HG03196 (cell line): ENCODE results near the gene CNOT9.

Experiments
- ATAC-seq: cut with Tn5 transposase; IDR thresholded peaks from one replicate; pipeline ENCODE4 v1.9.1; 2021; ENCODE audit not compliant: unreplicated experiment

The CNOT9 gene

DNA sequence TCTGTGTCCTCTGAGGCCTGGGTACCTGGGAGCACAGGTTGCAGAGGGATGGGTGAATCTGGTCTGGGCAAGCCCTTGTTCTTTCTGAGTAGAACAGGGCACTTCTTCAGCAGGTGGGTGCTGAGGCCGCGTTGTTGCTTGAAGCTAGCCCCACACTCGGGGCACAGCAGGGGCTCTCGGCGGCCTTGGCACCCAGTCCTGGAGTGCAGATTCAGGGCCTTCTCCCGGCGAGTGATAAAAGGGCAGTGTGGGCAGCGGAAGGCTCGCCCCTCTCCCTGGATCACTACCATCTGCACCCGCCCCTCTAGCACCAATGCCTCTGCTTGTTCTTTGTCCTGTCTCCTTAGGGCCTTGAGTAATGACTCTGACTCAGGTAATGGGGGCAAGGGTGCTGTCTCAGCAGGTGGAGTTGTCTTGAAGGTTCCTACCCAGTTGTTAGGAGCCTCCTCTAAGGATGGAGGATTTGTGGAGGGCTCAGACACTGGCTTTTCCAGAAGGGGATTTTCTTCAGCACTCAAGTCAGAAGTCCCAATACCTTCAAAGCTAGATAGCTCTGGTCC is 75.2 kb downstream of the CNOT9 start:
- no peak for ATAC-seq

DNA sequence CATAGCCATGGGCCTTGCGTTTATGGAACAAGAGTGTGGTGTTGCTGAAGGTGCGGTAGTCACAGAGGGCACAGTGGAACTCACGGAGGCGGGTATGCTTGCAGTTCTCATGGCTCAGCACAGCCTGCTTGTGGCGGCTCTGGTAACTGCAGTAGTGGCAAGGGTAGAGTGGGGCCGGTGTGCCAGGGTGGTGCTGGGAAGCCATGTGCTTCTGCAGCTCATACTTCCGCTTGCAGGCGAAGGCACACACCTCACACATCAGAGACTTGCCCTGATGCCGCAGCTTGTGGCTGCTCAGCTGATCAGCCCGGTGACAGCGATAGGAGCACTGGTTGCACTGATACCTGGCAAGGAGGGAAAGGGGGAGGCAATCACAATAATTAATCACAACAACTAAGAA is 76.1 kb downstream of the CNOT9 start:
- no peak for ATAC-seq

DNA sequence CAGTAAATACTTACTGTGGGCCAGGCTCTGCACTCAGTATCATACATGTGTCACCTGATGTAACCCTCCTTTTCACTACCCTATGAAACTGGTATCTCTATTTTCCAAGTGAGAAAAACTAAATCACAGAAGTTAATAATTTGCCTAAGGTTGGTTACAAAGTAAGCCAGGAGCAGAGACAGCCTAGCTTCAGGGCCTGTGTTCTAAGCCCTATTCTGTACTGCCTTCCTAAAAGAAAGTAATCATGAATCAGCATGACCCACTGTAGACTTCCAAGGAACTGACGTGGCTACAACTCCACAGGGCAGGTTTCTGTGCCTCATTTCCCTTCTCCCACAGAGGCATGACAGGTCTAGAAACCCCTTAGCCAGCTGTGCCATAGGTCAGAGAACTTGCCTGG is 76.5 kb downstream of the CNOT9 start:
- no peak for ATAC-seq
